Measurements from ENCODE around the gene ZNF169. TPM values are rescaled to one million over a fixed set of nuclear protein-coding genes. Genes with fewer than 3 reads are reported as not detected.

The ZNF169 gene
- 10 to 100 TPM in 3 of 4 donors, 1 to 10 TPM in 1; 8.6 to 67.3 (median 26.3) TPM for total RNA-seq

DNA sequence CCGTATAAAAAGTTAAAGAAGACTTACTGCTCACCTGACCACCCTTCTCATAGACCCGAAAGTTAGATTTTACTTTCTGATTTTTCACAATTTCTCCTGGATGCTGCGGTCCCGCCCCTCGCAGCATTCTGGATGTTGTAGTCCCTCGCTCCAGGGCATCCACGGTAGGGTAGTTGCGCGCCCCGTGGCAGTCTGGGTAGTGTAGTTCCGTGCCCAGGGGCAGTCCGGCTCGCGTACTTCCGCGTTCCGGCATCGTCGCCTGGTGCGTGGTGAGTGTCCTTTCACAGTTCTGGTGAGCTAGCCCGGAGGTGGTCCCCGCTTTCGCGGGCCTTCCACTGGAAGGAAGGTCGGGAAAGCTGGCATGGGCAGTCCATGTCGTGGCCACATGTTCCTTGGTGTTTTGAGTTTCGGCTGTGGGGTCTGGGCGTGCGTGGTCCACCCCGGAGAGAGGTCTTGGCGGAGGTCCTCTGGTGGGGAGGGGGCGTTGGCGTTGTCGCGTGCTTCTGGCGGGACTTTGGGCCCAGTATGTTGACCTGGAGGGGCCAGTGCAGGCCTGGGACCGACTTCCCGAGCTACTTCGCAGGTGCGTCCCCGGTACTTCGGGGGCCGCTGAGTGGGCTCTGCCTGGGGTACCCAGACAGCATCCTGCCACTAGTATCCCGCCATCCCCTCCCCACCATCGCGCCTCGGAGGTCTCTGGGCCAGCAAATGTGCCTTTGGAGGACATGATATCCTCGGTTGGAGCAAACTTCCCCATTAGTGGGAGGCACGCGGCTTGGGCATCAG, at the start of gene ZNF169:
Gene ZNF169, plus strand, starts transcription at position 222 of the 786 bp plus-strand sequence. CDS start 19,515 bp downstream, outside the sequence.
- Histone ChIP-seq H3K27me3 (no peaks in the 10 kb centered on the region), H3K4me3 (peak within 1 kb of the TSS; percentile 60 to 83 (median 76)), H3K27ac (peak within 1 kb of the TSS; percentile 60 to 78 (median 68)), H3K4me1 (peaks cover 8 to 13% (median 10%) of the 10 kb centered on the region in 4 donors), H3K36me3 (peaks cover 0 to 4% (median 0%) of the 10 kb centered on the region in 4 donors), H3K9me3 (no peaks in the 10 kb centered on the region)
- in situ Hi-C loops (cut with MboI; ENCODE audit: low pct_ligation_motif_present in 1 of 4, low pct_unique_long_range_greater_than_20kb in 1 of 4, low sequenced_read_pairs in 3 of 4), result no loop called here
- 0 to 2% methylated on average over 7 to 48 of the region's 50 CpGs for WGBS, 2 donors (ENCODE audit: low coverage in 1 of 2)
- intact Hi-C loops (cut with DNase I; ENCODE audit: low total_unique reads), result no loop called here
- TF ChIP-seq EP300 (IDR thresholded peaks at IDR 0.05; ENCODE audit: low read depth) (no peak), POLR2AphosphoS5 (IDR thresholded peaks at IDR 0.05) (peak in 2 of 3 donors; percentile 84 to 86), POLR2A (IDR thresholded peaks at IDR 0.05) (peak; percentile 65)
- TF ChIP-seq, protein P1, sequence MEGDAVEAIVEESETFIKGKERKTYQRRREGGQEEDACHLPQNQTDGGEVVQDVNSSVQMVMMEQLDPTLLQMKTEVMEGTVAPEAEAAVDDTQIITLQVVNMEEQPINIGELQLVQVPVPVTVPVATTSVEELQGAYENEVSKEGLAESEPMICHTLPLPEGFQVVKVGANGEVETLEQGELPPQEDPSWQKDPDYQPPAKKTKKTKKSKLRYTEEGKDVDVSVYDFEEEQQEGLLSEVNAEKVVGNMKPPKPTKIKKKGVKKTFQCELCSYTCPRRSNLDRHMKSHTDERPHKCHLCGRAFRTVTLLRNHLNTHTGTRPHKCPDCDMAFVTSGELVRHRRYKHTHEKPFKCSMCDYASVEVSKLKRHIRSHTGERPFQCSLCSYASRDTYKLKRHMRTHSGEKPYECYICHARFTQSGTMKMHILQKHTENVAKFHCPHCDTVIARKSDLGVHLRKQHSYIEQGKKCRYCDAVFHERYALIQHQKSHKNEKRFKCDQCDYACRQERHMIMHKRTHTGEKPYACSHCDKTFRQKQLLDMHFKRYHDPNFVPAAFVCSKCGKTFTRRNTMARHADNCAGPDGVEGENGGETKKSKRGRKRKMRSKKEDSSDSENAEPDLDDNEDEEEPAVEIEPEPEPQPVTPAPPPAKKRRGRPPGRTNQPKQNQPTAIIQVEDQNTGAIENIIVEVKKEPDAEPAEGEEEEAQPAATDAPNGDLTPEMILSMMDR (IDR thresholded peaks at IDR 0.05), result peak in 1 of 5 experiments; percentile 12
- peak; percentile 94 for DNase-seq

DNA sequence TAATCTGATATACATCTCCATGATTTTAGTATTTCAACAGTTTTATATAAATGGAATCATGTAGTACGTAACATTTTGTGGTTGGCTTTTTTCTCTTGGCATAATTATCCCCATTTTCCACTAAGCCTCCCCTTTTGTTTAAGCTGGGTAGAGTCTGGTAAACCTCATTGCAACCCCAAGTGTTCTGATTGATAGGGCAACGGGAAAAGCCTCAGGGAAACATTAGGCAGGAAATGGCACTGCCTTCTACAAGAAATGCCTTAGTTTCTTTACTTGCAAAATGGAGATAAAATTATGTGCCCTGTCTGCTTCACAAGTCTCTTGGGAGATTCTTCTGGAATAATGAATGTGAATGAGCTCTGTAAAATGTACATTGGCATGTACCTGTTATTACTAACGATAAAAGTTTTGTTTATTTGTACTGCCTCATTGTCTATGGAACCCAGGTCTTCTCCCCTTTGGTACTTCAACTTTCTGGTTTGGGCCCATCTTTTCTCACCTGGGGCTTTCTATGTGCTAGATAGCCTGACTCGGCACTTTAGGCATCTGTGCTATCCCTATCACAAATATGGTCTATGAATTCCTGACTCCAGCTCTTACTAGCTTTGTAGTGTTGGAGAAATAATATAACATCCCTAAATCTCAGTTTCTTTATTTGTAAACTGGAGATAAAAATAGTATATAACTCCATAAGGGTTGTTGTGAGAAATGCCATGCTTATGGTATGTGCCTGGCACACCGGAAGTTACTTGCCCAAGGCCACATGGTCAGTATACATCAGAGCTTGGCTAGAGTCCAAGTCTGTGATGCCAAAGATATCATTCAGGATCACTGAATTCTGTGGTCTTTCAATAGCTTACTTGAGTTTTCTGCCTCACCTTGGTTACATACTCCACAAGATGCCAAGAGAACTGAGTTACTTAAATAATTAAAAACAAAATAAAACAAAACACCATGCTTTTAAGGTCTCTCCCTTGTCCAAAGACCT, 48.2 kb upstream of the ZNF169 start:
- H3K36me3 ChIP-seq, result no peaks in the 10 kb centered on the region
- H3K27me3 ChIP-seq, result no peaks in the 10 kb centered on the region
- in situ Hi-C loops (cut with MboI; ENCODE audit: low pct_ligation_motif_present in 1 of 4, low pct_unique_long_range_greater_than_20kb in 1 of 4, low sequenced_read_pairs in 3 of 4), result loop anchor here in 2 of 4 donors (5.0 to 25.0 kb wide), 3 partner anchors 144 to 524 kb away; no protein-coding TSS in a partner anchor
- intact Hi-C loops (cut with DNase I; ENCODE audit: low total_unique reads), result no loop called here
- TF ChIP-seq EP300 (IDR thresholded peaks at IDR 0.05; ENCODE audit: low read depth), result no peak
- TF ChIP-seq, protein P1 (IDR thresholded peaks at IDR 0.05), result no peak
- TF ChIP-seq POLR2A (IDR thresholded peaks at IDR 0.05), result no peak
- no peak for TF ChIP-seq POLR2AphosphoS5 (IDR thresholded peaks at IDR 0.05)
- no peak for DNase-seq
- 84 to 93% methylated on average over 4 to 5 of the region's 5 CpGs for WGBS, 2 donors (ENCODE audit: low coverage in 1 of 2)
- no peak overlapping the region for H3K27ac ChIP-seq
- no peak overlapping the region for H3K4me3 ChIP-seq
- H3K4me1 ChIP-seq, result no peaks in the 10 kb centered on the region
- H3K9me3 ChIP-seq, result no peaks in the 10 kb centered on the region

DNA sequence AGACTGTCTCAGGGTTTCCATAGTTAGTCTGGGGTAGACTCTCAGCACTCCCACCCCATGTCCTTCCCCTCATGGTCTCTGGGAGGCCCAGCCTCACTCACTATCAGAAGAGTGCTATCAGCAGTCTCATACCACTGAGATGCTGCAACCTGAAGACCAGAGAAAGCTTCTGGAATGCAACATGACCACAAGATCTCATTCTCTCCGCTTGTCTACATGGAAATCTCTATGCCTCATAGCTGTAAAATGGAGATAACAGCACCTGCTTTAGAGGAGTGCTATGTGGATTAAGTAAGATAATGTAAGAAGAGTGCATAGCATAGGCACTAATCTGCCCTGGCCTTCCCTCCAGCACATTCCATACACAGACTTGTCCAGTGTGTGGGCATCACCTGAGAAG, 47.0 kb upstream of the ZNF169 start:
- in situ Hi-C loops (cut with MboI; ENCODE audit: low pct_ligation_motif_present in 1 of 4, low pct_unique_long_range_greater_than_20kb in 1 of 4, low sequenced_read_pairs in 3 of 4) (loop anchor here in 2 of 4 donors (5.0 to 25.0 kb wide), 3 partner anchors 145 to 525 kb away; no protein-coding TSS in a partner anchor), intact Hi-C loops (cut with DNase I; ENCODE audit: low total_unique reads) (loop anchor here (2.0 kb wide), 1 partner anchor 147 kb away; no protein-coding TSS in a partner anchor)
- Histone ChIP-seq H3K4me1 (no peaks in the 10 kb centered on the region), H3K4me3 (no peak overlapping the region), H3K9me3 (no peaks in the 10 kb centered on the region), H3K27ac (no peak overlapping the region), H3K27me3 (no peaks in the 10 kb centered on the region), H3K36me3 (no peaks in the 10 kb centered on the region)
- no peak for DNase-seq
- WGBS, 2 donors (ENCODE audit: low coverage in 1 of 2), result 88% methylated on average over 1 of the region's 1 CpG; no CpG with 5 or more reads in 1 of the 2 donors
- no peak for TF ChIP-seq EP300 (IDR thresholded peaks at IDR 0.05; ENCODE audit: low read depth)
- TF ChIP-seq, protein P1 (IDR thresholded peaks at IDR 0.05), result no peak
- TF ChIP-seq POLR2AphosphoS5 (IDR thresholded peaks at IDR 0.05), result no peak
- TF ChIP-seq POLR2A (IDR thresholded peaks at IDR 0.05), result no peak
